ENCODE data around the gene ADK. TPM values are rescaled to one million over a fixed set of nuclear protein-coding genes. Genes with fewer than 3 reads are reported as not detected.

Gene ADK
- total and polyA plus RNA-seq, 2 of the 4 experiments (the other 2 are of a cell fraction), result 30.6 to 40.9 TPM

DNA sequence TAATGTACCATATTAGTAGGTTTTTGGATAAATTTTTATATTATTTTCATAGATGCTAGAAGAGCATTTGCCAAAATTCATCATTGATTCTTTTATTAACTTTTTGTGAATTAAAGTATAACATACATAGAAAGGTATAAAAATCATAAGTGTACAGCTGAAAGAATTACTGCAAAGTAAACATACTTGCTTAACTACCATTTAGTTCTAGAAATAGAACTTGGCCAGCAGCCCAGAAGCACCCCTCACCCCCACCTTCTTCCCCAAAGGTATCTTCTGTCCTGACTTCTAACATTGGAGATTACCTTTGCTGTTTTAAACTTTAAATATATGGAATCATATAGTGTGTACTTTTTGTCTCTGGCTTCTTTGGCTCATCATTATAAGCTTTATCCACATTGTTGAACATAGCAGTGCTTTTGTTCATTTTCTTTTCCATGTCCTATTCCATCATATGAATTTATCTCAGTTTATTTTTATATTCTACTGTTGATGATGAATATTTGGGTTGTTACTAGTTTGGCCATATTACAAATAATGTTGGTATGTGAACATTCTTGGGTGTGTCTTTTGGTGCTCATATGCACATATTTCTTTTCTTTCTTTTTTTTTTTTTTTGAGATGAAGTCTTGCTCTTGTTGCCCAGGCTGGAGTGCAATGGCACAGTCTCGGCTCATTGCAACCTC lies 142.8 kb downstream of the ADK start:
- Histone ChIP-seq H2AFZ (replicated peaks; ENCODE audit: low read length, poor library complexity) (no peak overlapping the region), H3K4me1 (ENCODE audit: control insufficient read depth, insufficient read depth, low read length) (peaks cover 8% of the 10 kb centered on the region), H3K36me3 (ENCODE audit: control insufficient read depth, insufficient read depth, low read length) (0 out of 2 replicates have a peak, but pooled peaks cover 1% of the 10 kb centered on the region), H2AK9ac (replicated peaks; ENCODE audit: low read depth, low read length, poor library complexity) (no peak overlapping the region), H4K5ac (ENCODE audit: low read depth, low read length) (peak overlapping the region; percentile 97), H3K23ac (ENCODE audit: low read depth, low read length) (peak overlapping the region; percentile 59; the same call in 1 of the 2 replicates), H3K18ac (ENCODE audit: low read depth, low read length) (peak overlapping the region; percentile 98), H3K4ac (ENCODE audit: low read depth, low read length) (peak overlapping the region; percentile 95; the same call in 1 of the 2 replicates), H2AK5ac (ENCODE audit: low read depth, low read length) (peak overlapping the region; percentile 66; the same call in 1 of the 2 replicates), H4K91ac (ENCODE audit: insufficient read depth, low read depth, low read length) (no peak overlapping the region), H3K9ac (ENCODE audit: low read depth, low read length) (peak overlapping the region; percentile 67; the same call in 1 of the 2 replicates), H3K9me3 (ENCODE audit: control insufficient read depth, insufficient read depth, low read length) (no peaks in the 10 kb centered on the region), H3K79me1 (ENCODE audit: low read depth in 1 of 2, low read length in 2 of 2) (peaks cover 14 to 34% of the 10 kb centered on the region in 2 experiments; a peak in 3 of 4 replicates), H3K4me3 (ENCODE audit: insufficient read depth, low read depth, low read length) (no peak overlapping the region), H3K27me3 (ENCODE audit: control insufficient read depth, insufficient read depth, low read length) (no peaks in the 10 kb centered on the region), H3K4me2 (ENCODE audit: low read depth, low read length) (peak overlapping the region; percentile 70), H2BK5ac (ENCODE audit: low read depth, low read length, poor library complexity, severe bottlenecking) (peak overlapping the region; percentile 80), H2BK120ac (ENCODE audit: low read depth, low read length) (peak overlapping the region; percentile 97), H3K56ac (ENCODE audit: extremely low read depth, insufficient read depth, low read length) (no peak overlapping the region), H4K8ac (ENCODE audit: low read depth in 2 of 2, low read length in 2 of 2) (0 out of 4 replicates have a peak overlapping the region, but pooled peaks have one; percentile 36 to 71), H4K20me1 (ENCODE audit: insufficient read depth, low read length) (no peaks in the 10 kb centered on the region), H3K9me1 (ENCODE audit: insufficient read depth, low read length) (no peaks in the 10 kb centered on the region), H2BK15ac (ENCODE audit: low read depth, low read length) (no peak overlapping the region), H2BK20ac (ENCODE audit: low read depth, low read length) (peak overlapping the region; percentile 95; the same call in 1 of the 2 replicates), H3K14ac (replicated peaks; ENCODE audit: low read depth, low read length) (no peak overlapping the region), H3K27ac (ENCODE audit: insufficient read depth, low read length) (peak overlapping the region; percentile 95; the same call in 1 of the 2 replicates)
- ChIA-PET CTCF (no interaction called here), POLR2A (ENCODE audit: unreplicated experiment) (no interaction called here)
- WGBS, 2 experiments (ENCODE audit: extremely low coverage in 2 of 2, insufficient read length in 1 of 2), result no CpG with 5 or more reads among the region's 1 CpG
- no TSS peak for BruUV-seq (replicated peaks)
- in situ Hi-C loops (cut with MboI; ENCODE audit: low sequenced_read_pairs), result no loop called here
- ATAC-seq (ENCODE audit: low read depth), result peak; percentile 75
- TF ChIP-seq SMC3 (IDR thresholded peaks at IDR 0.05; ENCODE audit: low read depth, low read length) (no peak), CEBPB (IDR thresholded peaks at IDR 0.05; ENCODE audit: low read depth, low read length) (no peak), CHD1 (IDR thresholded peaks at IDR 0.05; ENCODE audit: low read depth, low read length) (no peak), BHLHE40 (IDR thresholded peaks at IDR 0.05; ENCODE audit: low read depth, low read length) (no peak), MAZ (IDR thresholded peaks at IDR 0.05; ENCODE audit: borderline replicate concordance, low read depth, low read length) (no peak), MAFK (IDR thresholded peaks at IDR 0.05; ENCODE audit: low read depth, low read length) (no peak), FOS (IDR thresholded peaks at IDR 0.05; ENCODE audit: low read depth, low read length) (no peak)
- TF ChIP-seq, protein P1, sequence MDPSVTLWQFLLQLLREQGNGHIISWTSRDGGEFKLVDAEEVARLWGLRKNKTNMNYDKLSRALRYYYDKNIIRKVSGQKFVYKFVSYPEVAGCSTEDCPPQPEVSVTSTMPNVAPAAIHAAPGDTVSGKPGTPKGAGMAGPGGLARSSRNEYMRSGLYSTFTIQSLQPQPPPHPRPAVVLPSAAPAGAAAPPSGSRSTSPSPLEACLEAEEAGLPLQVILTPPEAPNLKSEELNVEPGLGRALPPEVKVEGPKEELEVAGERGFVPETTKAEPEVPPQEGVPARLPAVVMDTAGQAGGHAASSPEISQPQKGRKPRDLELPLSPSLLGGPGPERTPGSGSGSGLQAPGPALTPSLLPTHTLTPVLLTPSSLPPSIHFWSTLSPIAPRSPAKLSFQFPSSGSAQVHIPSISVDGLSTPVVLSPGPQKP (IDR thresholded peaks at IDR 0.05; ENCODE audit: borderline replicate concordance, low read depth, low read length), result no peak
- DNase-seq, result peak; percentile 84
- dilution Hi-C loops (cut with HindIII; ENCODE audit: low sequenced_read_pairs, unreplicated experiment), result no loop called here
- intact Hi-C loops (cut with micrococcal nuclease), result loop anchor here (5.0 kb wide), 1 partner anchor 138 kb away; no protein-coding TSS in a partner anchor

Data from IMR-90 (cell line).